ENCODE results near the gene NABP1.
A peak's percentile ranks its signal among the peaks of the same experiment; 100 is the strongest.
"Not testable (repeated sequence)": the region's sequence is repeated elsewhere in the genome, so short reads cannot be mapped to it uniquely, and the experiment has no call there.

NABP1 gene

GRCh38 chr2:191677646-191678436, at the start of gene NABP1:
NABP1 (plus strand) TSS chr2:191678136; CDS start chr2:191678615, 479 bp downstream.
- DNase-seq, result peak; percentile 99

- no peak for DNase-seq
Measured at GRCh38 chr2:191629001-191629453, 48.9 kb upstream of the NABP1 start.

GRCh38 chr2:191629976-191630712, 47.8 kb upstream of the NABP1 start:
- DNase-seq, result no peak

DNA sequence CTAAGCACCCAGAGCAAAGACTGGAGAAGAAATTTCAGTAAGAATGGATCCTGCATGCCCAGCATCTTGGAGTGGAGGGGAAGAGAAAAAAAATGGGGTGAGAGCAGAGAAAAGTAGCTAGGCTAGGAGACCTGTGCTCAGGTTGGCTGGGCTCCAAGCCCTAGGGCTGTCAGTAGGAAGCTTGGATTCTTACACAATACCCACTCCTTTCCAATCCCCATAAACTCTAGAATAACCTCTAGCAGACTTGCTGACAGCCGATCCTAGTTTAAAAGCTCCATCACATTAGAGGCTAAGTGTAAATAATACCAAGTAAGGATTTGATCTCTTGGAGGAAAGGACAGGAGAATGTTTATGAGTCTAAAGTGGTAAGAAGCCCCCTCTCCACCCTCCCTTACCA, 46.2 kb upstream of the NABP1 start:
- DNase-seq, result no peak

GRCh38 chr2:191632426-191632825, 45.5 kb upstream of the NABP1 start:
- no peak for DNase-seq

DNA sequence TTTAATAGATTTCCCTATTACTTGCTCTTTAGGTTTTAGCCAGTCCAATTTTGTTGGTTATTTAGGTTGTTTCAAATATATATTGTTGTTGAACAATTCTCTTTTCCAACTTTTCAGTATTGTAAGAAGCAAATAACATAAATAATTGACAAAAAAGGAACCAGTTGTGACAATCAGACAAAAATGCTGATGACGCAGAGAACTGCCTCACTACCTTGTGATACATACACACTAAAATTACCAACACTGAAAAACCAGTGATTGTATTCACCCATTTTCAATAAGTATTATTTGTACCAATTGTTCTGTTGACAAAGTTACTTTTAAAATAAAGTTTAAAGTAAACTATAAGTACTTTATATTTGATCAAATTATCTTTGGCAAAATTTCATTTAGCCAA, 43.1 kb upstream of the NABP1 start:
- no peak for DNase-seq

DNA sequence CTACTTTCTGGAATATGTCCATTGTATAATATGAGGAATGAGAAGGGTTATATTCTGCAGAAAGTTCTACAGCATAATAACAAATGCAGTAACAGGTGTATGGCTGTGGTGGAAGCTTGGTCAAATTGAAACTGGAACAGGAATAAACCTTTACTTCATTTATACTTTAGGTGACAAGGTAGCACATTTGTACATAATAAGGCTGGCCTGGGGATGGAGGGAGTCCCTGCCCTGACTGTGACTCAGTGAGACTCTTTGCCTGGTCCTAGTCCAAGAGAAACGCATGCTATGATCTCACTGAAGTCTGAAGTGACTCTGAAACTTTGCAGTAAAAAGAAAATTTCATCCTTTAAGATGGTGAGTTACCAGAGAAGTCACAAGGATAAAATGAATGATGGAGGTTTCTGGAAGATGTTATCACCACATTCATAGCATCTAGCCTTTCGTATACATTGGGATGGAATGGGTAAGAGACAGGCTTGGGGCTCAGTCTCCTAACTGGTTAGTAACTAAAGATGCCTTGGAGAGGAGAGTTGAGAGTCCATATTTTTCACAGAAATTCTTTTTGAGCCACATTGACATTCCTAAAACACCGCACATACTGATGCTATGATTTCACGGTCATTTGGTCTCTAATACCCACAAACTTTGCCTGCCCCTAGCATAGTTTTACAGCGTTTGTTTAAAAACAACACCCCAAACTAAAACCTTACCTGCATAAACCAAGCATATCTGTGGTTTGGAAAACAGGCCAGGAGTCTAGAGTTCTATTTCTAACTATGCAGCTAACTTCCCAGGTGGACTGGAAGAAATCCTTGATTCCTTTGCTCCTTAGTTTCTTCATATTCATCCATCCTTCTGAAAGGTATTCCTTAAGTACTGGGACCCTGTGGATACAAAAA, 42.4 kb upstream of the NABP1 start:
- DNase-seq, result peak; percentile 33

DNA sequence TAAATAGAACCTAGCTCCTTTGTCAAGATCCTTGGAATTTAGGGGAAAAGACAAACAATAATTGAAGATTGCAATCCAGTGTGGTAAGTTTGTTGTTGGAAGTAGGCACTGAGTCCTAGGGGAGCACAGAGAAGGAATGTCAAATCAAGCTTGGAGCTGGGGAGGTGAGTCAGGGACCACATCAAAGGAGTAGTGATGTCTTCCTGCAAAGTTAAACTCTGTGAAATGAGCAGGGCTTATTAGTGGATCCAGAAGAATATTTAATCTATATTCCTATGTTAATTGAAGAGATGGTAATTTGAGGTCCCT, 41.7 kb upstream of the NABP1 start:
- DNase-seq, result no peak

- no peak for DNase-seq
Measured at GRCh38 chr2:191636586-191636985, 41.4 kb upstream of the NABP1 start.

GRCh38 chr2:191637182-191638078, 40.5 kb upstream of the NABP1 start:
- peak; percentile 61 for DNase-seq

DNA sequence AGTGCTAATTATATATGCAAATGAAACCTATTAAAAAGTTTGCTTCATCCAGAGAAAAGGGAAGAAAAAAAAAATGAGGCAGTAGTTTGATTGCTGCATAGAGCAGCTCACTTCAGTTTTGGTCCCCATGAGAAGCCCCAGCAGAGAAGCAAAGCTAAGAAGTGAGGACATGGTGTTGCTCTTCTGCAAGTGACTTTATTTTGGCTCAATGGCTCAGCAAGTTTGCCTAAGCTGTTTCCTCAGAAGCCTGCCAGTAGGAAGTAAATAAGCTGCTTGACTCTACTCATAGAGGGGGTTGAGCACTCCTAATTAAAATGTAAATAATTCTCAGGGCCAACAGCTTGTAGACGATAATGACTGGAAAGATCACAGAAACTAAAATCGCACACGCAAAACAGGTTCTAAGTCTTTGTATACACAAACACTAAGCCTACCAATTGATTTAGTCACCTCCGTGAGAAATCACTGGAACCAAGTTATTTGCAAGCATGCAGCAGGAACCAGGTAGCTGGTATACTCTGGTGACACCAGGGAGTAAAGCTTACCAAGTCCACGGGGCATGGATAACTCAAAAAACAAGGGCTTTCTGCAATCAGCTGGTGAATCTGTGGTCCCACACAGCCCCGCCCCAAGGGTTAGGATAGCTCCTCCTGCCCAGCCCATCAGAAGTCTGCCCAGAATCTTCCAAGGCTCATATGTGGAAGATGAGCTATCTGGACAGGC, 39.7 kb upstream of the NABP1 start:
- DNase-seq, result no peak

DNA sequence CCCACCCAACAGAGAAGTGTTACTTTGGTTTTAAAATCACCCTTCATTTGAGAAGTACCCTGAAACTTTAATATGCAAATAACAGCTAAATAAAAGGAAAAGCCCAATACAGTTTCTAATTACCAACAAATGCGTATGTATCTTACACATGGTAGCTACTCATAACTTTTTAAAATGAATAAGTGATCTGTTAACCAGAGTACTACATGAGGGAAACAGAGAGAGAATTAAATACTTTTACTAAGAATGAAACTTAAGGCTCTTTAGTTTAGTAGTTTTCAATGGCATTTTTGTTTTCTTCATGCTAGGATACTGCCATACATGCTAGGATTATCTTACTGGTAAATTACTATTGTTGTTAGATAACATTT, 39.1 kb upstream of the NABP1 start:
- no peak for DNase-seq

GRCh38 chr2:191641609-191642008, 36.3 kb upstream of the NABP1 start:
- no peak for DNase-seq

DNA sequence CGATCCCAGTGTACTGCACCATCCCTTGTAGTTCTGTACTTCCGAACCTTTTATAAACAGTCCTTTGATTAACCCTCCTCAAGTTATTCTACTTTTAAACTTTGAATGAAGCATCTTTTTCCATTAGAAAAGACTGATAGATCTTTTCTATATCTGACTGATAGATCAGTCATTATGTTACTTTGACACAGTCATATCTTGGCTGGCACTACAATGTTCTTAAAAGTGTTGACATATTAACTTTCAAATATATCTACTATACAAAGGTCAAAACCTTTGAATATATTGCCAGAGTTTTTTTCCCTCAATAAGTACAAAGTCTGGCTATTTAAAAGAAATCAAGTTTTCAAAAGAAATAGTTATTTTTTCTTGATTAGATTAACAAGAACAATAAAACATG, 35.4 kb upstream of the NABP1 start:
- peak; percentile 46 for DNase-seq

- no peak for DNase-seq
Measured at GRCh38 chr2:191643429-191643828, 34.5 kb upstream of the NABP1 start.

DNA sequence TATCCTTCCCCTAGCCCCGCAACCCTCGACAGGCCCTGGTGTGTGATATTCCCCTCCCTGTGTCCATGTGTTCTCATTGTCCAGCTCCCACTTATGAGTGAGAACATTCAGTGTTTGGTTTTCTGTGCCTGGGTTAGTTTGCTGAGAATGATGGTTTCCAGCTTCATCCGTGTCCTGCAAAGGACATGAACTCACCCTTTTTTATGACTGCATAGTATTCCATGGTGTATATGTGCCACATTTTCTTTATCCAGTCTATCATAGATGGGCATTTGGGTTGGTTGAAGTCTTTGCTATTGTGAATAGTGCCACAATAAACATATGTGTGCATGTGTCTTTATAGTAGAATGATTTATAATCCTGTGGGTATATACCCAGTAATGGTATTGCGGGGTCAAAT, 33.3 kb upstream of the NABP1 start:
- DNase-seq, result not testable (repeated sequence)

DNA sequence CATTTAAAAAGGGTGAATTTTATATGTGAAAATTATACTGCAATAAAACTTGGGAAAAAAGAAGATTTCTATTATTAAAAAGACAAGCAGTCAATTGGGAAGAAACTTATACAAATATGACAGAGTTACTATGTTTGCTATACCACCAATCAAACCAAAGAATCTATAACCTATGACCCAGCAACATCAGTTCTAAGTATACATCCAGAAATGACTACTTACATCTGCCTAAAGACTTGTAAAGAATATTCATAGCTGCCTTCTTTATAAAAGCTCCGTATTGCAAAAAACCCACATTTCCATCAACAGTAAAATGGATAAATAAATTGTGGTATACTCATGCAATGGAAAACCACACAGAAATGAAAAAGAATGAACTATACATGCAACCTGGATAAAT, 32.9 kb upstream of the NABP1 start:
- DNase-seq, result no peak

DNA sequence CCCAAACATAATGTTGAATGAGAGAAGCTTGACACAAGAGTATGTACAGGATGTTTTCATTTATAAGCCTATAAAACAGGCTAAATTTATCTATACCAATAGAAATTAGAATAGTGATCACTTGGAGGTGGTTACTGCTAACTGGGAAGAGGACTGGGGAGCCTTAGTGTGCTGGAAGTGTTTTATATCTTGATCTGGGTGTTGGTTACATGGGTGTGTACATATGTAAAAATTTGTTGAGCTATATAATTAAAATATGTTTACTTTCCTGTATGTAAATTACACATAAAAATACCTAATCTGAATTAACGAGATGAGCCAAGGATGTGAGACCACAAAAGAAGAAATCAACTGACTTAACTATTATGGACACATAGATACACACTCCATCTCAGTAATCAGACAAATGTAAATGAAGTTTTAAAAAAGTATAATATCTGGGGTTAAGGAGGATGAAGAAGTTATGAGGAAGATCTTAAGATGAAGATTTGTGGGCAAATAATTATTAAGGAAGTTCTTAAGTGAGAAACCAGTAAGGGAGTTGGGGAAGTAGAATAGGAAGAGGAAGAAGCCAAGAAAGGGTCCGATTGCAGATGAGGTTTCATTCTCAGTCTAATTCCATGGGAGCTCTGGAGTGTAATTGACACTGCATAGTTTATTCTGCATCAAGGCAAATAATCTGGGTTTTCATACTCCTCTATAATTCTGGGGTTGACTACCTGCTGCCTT, 32.3 kb upstream of the NABP1 start:
- DNase-seq, result no peak

DNA sequence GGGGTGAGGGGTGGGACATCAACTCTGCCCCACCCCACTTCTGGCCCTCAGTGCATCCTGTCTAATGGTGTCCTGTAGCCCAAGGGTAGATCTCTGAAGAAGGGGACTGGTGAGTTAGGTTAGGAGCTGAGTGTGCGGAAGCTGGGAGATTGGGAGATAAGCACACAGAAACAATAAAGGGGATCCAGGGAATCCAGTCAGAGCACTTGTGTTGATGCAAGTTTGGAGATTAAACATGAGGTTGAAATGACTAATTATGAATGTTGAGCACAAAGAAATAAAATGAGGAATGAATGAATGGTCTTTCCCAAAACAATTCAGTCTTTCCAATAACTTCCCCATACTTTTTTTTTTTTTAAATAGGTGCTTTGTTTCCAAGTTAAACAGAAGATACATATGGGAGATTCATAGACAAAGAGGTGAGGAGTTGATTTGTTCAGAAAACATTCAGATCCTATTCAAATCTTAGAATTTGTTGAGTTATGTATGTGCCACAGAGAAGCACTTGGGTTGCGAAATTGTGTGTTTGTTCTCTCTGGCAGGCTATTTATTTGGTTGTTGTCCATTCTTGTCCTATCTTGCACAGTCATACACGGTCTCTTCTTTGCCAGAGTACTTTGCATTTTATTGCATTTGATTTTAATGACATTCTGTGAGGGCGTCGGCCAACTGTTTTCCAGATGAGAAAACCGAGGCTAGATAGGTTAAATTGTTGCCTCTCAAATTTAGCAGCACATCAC, 31.6 kb upstream of the NABP1 start:
- DNase-seq, result no peak

GRCh38 chr2:191649519-191649918, 28.4 kb upstream of the NABP1 start:
- DNase-seq, result no peak
